ENCODE data around the gene TANC1.
A peak's percentile ranks its signal among the peaks of the same experiment; 100 is the strongest.
"Not testable (repeated sequence)": the region's sequence is repeated elsewhere in the genome, so short reads cannot be mapped to it uniquely, and the experiment has no call there.

TANC1 gene

GRCh38 chr2:159029936-159030335, 61.5 kb downstream of the TANC1 start:
- no peak for DNase-seq (ENCODE audit: low spot score)

- DNase-seq (ENCODE audit: low spot score): no peak
These were observed 62.4 kb downstream of the TANC1 start for GRCh38 chr2:159030674-159031380.

GRCh38 chr2:159032146-159032545, 63.7 kb downstream of the TANC1 start:
- DNase-seq (ENCODE audit: low spot score): no peak

- no peak for DNase-seq (ENCODE audit: low spot score)
These were observed 64.1 kb downstream of the TANC1 start for GRCh38 chr2:159032580-159032979.

GRCh38 chr2:159034713-159035112, 66.3 kb downstream of the TANC1 start:
- DNase-seq (ENCODE audit: low spot score): peak; percentile 46

- no peak for DNase-seq (ENCODE audit: low spot score)
These were observed 67.5 kb downstream of the TANC1 start for GRCh38 chr2:159035790-159036411.

- DNase-seq (ENCODE audit: low spot score): not testable (repeated sequence)
These were observed 68.0 kb downstream of the TANC1 start for GRCh38 chr2:159036461-159036860.

GRCh38 chr2:159041328-159041727, 72.9 kb downstream of the TANC1 start:
- not testable (repeated sequence) for DNase-seq (ENCODE audit: low spot score)

- no peak for DNase-seq (ENCODE audit: low spot score)
These were observed 73.8 kb downstream of the TANC1 start for GRCh38 chr2:159042115-159042850.

- DNase-seq (ENCODE audit: low spot score): no peak
These were observed 75.3 kb downstream of the TANC1 start for GRCh38 chr2:159043710-159044109.

- DNase-seq (ENCODE audit: low spot score): no peak
These were observed 76.4 kb downstream of the TANC1 start for GRCh38 chr2:159044804-159045286.

- DNase-seq (ENCODE audit: low spot score): no peak
These were observed 77.4 kb downstream of the TANC1 start for GRCh38 chr2:159045545-159046454.

- no peak for DNase-seq (ENCODE audit: low spot score)
These were observed 78.5 kb downstream of the TANC1 start for GRCh38 chr2:159046966-159047365.

GRCh38 chr2:159050426-159050825, 82.0 kb downstream of the TANC1 start:
- no peak for DNase-seq (ENCODE audit: low spot score)

GRCh38 chr2:159051133-159051532, 82.7 kb downstream of the TANC1 start:
- DNase-seq (ENCODE audit: low spot score): no peak

GRCh38 chr2:159051661-159052060, 83.2 kb downstream of the TANC1 start:
- DNase-seq (ENCODE audit: low spot score): no peak

- DNase-seq (ENCODE audit: low spot score): no peak
These were observed 83.7 kb downstream of the TANC1 start for GRCh38 chr2:159052157-159052601.

- no peak for DNase-seq (ENCODE audit: low spot score)
These were observed 85.0 kb downstream of the TANC1 start for GRCh38 chr2:159053161-159054031.

GRCh38 chr2:159054032-159054334, 85.5 kb downstream of the TANC1 start:
- DNase-seq (ENCODE audit: low spot score): no peak

- no peak for DNase-seq (ENCODE audit: low spot score)
These were observed 86.5 kb downstream of the TANC1 start for GRCh38 chr2:159054985-159055384.

- DNase-seq (ENCODE audit: low spot score): no peak
These were observed 92.1 kb downstream of the TANC1 start for GRCh38 chr2:159060518-159060917.

Measured in Ammon's horn (tissue), 1 donor.